ENCODE results near the gene LRRC41. TPM values are rescaled to one million over a fixed set of nuclear protein-coding genes. Genes with fewer than 3 reads are reported as not detected.
"Not testable (repeated sequence)": the region's sequence is repeated elsewhere in the genome, so short reads cannot be mapped to it uniquely, and the experiment has no call there.

LRRC41 gene
- total RNA-seq, 1 experiment from 2014 or later: 38.1 TPM

DNA sequence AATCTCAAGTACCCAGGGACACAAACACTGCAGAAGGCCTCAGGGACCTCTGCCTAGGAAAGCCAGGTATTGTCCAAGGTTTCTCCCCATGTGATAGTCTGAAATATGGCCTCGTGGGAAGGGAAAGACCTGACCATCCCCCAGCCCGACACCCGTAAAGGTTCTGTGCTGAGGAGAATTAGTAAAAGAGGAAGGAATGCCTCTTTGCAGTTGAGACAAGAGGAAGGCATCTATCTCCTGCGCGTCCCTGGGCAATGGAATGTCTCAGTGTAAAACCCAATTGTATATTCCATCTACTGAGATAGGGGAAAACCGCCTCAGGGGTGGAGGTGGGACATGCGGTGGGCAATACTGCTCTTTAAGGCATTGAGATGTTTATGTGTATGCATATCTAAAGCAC lies 26.4 kb upstream of the LRRC41 start:
- H3K4me3 ChIP-seq (replicated peaks in 1 of 2; ENCODE audit: low read depth in 1 of 2, low read length in 2 of 2); H4K20me1 ChIP-seq (ENCODE audit: insufficient read depth); DNase-seq (ENCODE audit: low read depth, low spot score); POLR2A ChIA-PET; H3K27ac ChIP-seq (ENCODE audit: low read depth, low read length); H3K4me1 ChIP-seq (ENCODE audit: control insufficient read depth in 1 of 2, insufficient read depth in 2 of 2, low read length in 2 of 2); CTCF ChIA-PET; H3K9ac ChIP-seq (ENCODE audit: low read length); H2AFZ ChIP-seq (ENCODE audit: low read depth, low read length, poor library complexity, severe bottlenecking); H3K9me3 ChIP-seq (ENCODE audit: control insufficient read depth in 1 of 2, insufficient read depth in 1 of 2, low read depth in 1 of 2, low read length in 2 of 2); ATAC-seq; H3K4me2 ChIP-seq (ENCODE audit: low read length); BruUV-seq (replicated peaks); H3K9me2 ChIP-seq (ENCODE audit: insufficient read depth); H3K27me3 ChIP-seq (ENCODE audit: insufficient read depth, low read length); H3K79me2 ChIP-seq (ENCODE audit: insufficient read depth, low read length); intact Hi-C loops (cut with micrococcal nuclease); H3K36me3 ChIP-seq (ENCODE audit: control insufficient read depth in 1 of 2, insufficient read depth in 2 of 2, low read length in 2 of 2); RAD21 ChIA-PET (ENCODE audit: low non-redundant PET in 1 of 2, low total read pairs in 2 of 2, uncharacterized antibody in 2 of 2, unreplicated experiment in 2 of 2): not testable (repeated sequence)

GRCh38 chr1:46328182-46328581 lies 24.8 kb upstream of the LRRC41 start:
- POLR2A ChIA-PET; H3K4me3 ChIP-seq (replicated peaks in 1 of 2; ENCODE audit: low read depth in 1 of 2, low read length in 2 of 2); RAD21 ChIA-PET (ENCODE audit: low non-redundant PET in 1 of 2, low total read pairs in 2 of 2, uncharacterized antibody in 2 of 2, unreplicated experiment in 2 of 2); DNase-seq (ENCODE audit: low read depth, low spot score); H3K9me3 ChIP-seq (ENCODE audit: control insufficient read depth in 1 of 2, insufficient read depth in 1 of 2, low read depth in 1 of 2, low read length in 2 of 2); H3K9ac ChIP-seq (ENCODE audit: low read length); ATAC-seq; H3K27me3 ChIP-seq (ENCODE audit: insufficient read depth, low read length); H4K20me1 ChIP-seq (ENCODE audit: insufficient read depth); H3K4me1 ChIP-seq (ENCODE audit: control insufficient read depth in 1 of 2, insufficient read depth in 2 of 2, low read length in 2 of 2); intact Hi-C loops (cut with micrococcal nuclease); BruUV-seq (replicated peaks); H3K36me3 ChIP-seq (ENCODE audit: control insufficient read depth in 1 of 2, insufficient read depth in 2 of 2, low read length in 2 of 2); H3K27ac ChIP-seq (ENCODE audit: low read depth, low read length); H3K9me2 ChIP-seq (ENCODE audit: insufficient read depth); H3K4me2 ChIP-seq (ENCODE audit: low read length); CTCF ChIA-PET; H2AFZ ChIP-seq (ENCODE audit: low read depth, low read length, poor library complexity, severe bottlenecking); H3K79me2 ChIP-seq (ENCODE audit: insufficient read depth, low read length): not testable (repeated sequence)

DNA sequence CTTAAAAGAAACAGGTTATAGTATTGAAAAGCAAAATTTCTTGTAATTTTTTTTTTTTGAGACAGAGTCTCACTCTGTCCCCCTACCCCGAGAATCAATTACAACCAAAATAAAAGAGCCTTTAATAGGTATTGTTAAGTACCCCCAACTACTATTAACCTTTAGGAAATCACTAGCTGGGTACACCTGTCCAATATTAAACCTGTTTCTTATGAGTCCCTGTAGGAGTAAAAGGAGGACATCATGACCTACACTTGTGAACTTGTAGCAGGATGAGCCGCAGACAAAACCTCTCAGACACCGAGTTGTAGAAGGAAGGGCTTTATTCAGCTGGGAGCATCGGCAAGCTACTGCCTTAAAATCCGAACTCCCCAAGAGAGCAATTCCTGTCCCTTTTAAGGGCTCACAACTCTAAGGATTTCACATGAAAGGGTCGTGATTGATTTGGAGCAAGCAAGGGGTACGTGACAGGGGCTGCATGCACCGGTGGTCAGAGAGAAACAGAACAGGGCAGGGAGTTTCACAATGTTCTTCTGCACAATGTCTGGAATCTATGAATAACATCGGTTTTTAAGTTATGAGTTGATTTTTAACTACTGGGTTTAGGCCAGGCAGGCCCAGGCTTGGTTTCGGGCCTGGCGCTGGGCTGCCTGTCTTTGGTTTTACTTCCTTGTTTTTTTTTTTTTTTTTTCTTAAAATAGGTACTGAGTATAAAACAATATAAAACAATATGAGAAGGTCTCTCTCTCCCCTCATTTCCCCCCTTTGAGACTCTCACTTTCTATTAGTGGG lies 22.1 kb upstream of the LRRC41 start:
- H4K20me1 ChIP-seq (ENCODE audit: insufficient read depth); H3K27ac ChIP-seq (ENCODE audit: low read depth, low read length); BruUV-seq (replicated peaks); H3K9me3 ChIP-seq (ENCODE audit: control insufficient read depth in 1 of 2, insufficient read depth in 1 of 2, low read depth in 1 of 2, low read length in 2 of 2); CTCF ChIA-PET; H3K9me2 ChIP-seq (ENCODE audit: insufficient read depth); ATAC-seq; RAD21 ChIA-PET (ENCODE audit: low non-redundant PET in 1 of 2, low total read pairs in 2 of 2, uncharacterized antibody in 2 of 2, unreplicated experiment in 2 of 2); H3K4me1 ChIP-seq (ENCODE audit: control insufficient read depth in 1 of 2, insufficient read depth in 2 of 2, low read length in 2 of 2); H3K4me3 ChIP-seq (replicated peaks in 1 of 2; ENCODE audit: low read depth in 1 of 2, low read length in 2 of 2); H3K36me3 ChIP-seq (ENCODE audit: control insufficient read depth in 1 of 2, insufficient read depth in 2 of 2, low read length in 2 of 2); DNase-seq (ENCODE audit: low read depth, low spot score); H3K27me3 ChIP-seq (ENCODE audit: insufficient read depth, low read length); H3K9ac ChIP-seq (ENCODE audit: low read length); H2AFZ ChIP-seq (ENCODE audit: low read depth, low read length, poor library complexity, severe bottlenecking); H3K4me2 ChIP-seq (ENCODE audit: low read length); H3K79me2 ChIP-seq (ENCODE audit: insufficient read depth, low read length); POLR2A ChIA-PET; intact Hi-C loops (cut with micrococcal nuclease): not testable (repeated sequence)

GRCh38 chr1:46322191-46322590 lies 18.8 kb upstream of the LRRC41 start:
- H3K79me2 ChIP-seq (ENCODE audit: insufficient read depth, low read length); BruUV-seq (replicated peaks); H3K4me1 ChIP-seq (ENCODE audit: control insufficient read depth in 1 of 2, insufficient read depth in 2 of 2, low read length in 2 of 2); H3K4me3 ChIP-seq (replicated peaks in 1 of 2; ENCODE audit: low read depth in 1 of 2, low read length in 2 of 2); CTCF ChIA-PET; H3K36me3 ChIP-seq (ENCODE audit: control insufficient read depth in 1 of 2, insufficient read depth in 2 of 2, low read length in 2 of 2); H3K9ac ChIP-seq (ENCODE audit: low read length); ATAC-seq; DNase-seq (ENCODE audit: low read depth, low spot score); H2AFZ ChIP-seq (ENCODE audit: low read depth, low read length, poor library complexity, severe bottlenecking); H4K20me1 ChIP-seq (ENCODE audit: insufficient read depth); H3K9me3 ChIP-seq (ENCODE audit: control insufficient read depth in 1 of 2, insufficient read depth in 1 of 2, low read depth in 1 of 2, low read length in 2 of 2); H3K27ac ChIP-seq (ENCODE audit: low read depth, low read length); H3K4me2 ChIP-seq (ENCODE audit: low read length); POLR2A ChIA-PET; RAD21 ChIA-PET (ENCODE audit: low non-redundant PET in 1 of 2, low total read pairs in 2 of 2, uncharacterized antibody in 2 of 2, unreplicated experiment in 2 of 2); H3K9me2 ChIP-seq (ENCODE audit: insufficient read depth); H3K27me3 ChIP-seq (ENCODE audit: insufficient read depth, low read length); intact Hi-C loops (cut with micrococcal nuclease): not testable (repeated sequence)
